HG03342 (cell line): Measurements from ENCODE around the gene ANKRD33B.

ENCODE experiments used
- ATAC-seq: cut with Tn5 transposase; IDR thresholded peaks from one replicate; pipeline ENCODE4 v1.9.1; 2021; ENCODE audit warnings: mild to moderate bottlenecking, moderate library complexity; ENCODE audit not compliant: unreplicated experiment

Gene ANKRD33B

GRCh38 chr5:10671041-10672008 is 107.5 kb downstream of the ANKRD33B start:
- no peak for ATAC-seq

GRCh38 chr5:10672146-10673016 is 108.5 kb downstream of the ANKRD33B start:
- ATAC-seq: no peak

GRCh38 chr5:10673017-10673389 is 109.1 kb downstream of the ANKRD33B start:
- no peak for ATAC-seq

- ATAC-seq: no peak
These were observed 109.5 kb downstream of the ANKRD33B start for GRCh38 chr5:10673407-10673806.

DNA sequence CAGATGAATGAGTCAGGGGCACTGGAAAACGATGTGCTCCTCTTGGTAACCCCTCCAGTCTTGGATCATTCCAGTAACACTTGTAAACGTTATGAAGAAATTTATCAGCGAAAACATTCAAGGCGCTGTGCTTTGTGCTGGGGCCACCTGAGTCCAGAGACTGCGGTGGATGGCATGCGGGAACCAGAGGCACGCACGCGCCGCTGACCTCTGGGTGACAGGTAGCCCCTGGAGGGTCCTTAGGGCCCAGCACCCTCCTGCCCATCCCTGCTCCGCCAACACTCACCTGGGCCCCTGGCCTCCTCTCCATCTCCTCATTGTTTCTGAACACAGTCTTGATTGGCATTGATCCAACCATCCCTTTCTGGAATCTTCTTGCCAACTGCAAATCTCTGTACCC is 110.2 kb downstream of the ANKRD33B start:
- ATAC-seq: no peak

GRCh38 chr5:10674582-10674981 is 110.7 kb downstream of the ANKRD33B start:
- ATAC-seq: no peak

GRCh38 chr5:10675177-10675700 is 111.4 kb downstream of the ANKRD33B start:
- ATAC-seq: no peak

DNA sequence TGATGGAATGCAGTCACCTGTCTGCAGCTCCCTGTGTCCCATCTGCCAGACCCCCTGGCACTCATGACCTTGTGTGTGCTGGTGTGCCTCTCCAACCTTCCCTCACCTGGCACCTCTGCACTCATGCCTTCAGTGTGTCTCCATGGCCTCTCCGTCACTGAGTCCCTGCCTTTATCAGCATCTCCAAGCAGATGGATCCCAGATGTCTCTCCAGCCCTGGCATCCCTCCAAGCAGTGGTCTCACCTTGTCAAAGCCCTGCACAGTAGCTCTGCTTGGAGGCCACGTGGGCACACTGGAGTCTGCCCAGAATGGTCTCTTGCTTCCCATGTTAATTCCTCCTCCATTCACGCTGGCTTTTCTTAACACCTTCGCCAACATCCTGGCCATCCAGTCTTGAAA is 112.4 kb downstream of the ANKRD33B start:
- ATAC-seq: no peak

DNA sequence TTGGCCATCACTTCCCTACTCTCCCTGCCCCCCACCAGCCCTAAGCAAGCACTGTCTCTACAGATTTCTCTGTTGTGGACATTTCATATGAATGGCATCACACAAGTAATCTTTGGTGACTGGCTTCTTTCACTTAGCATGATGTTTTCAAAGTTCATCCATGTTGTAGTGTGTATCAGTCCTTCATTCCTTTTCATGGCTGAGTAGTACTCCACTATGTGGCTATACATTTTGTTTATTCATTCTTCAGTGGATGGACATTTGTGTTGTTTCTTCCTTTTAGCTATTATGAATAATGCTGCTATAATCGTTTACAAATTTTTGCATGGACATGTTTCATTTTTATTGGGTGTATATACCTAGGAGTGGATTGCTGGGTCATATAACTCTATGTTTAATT is 113.1 kb downstream of the ANKRD33B start:
- no peak for ATAC-seq

GRCh38 chr5:10677533-10677932 is 113.7 kb downstream of the ANKRD33B start:
- no peak for ATAC-seq

- no peak for ATAC-seq
These were observed 114.4 kb downstream of the ANKRD33B start for GRCh38 chr5:10678244-10678643.

- no peak for ATAC-seq
These were observed 115.6 kb downstream of the ANKRD33B start for GRCh38 chr5:10679336-10679988.

DNA sequence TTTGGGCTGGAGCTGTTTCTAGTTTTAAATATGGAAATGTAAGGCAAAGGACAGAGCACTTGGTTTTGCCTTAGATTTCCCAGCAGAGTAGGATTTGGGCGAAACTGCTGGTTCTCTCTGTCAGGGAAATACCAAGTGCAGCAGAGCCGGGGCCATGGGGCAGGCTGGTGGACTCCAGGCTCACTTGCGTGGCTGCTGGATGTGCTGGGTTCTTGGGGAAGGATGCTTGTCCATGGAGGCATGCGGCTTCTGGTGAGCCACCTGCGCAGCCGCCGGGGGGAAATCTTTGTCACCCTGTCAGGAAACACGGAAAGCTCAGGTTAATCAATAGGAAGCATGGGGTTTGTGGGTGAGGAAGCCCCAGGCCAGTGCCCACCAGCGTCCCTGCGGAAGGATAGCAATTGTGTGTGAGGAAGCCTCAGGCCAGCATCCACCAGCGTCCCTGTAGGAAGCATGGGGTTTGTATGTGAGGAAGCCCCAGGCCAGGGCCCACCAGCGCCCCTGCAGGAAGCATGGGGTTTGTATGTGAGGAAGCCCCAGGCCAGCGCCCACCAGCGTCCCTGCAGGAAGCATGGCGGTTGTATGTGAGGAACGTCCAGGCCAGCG is 117.1 kb downstream of the ANKRD33B start:
- ATAC-seq: no peak

GRCh38 chr5:10681731-10682679 is 118.1 kb downstream of the ANKRD33B start:
- no peak for ATAC-seq

- no peak for ATAC-seq
These were observed 119.1 kb downstream of the ANKRD33B start for GRCh38 chr5:10682801-10683525.

DNA sequence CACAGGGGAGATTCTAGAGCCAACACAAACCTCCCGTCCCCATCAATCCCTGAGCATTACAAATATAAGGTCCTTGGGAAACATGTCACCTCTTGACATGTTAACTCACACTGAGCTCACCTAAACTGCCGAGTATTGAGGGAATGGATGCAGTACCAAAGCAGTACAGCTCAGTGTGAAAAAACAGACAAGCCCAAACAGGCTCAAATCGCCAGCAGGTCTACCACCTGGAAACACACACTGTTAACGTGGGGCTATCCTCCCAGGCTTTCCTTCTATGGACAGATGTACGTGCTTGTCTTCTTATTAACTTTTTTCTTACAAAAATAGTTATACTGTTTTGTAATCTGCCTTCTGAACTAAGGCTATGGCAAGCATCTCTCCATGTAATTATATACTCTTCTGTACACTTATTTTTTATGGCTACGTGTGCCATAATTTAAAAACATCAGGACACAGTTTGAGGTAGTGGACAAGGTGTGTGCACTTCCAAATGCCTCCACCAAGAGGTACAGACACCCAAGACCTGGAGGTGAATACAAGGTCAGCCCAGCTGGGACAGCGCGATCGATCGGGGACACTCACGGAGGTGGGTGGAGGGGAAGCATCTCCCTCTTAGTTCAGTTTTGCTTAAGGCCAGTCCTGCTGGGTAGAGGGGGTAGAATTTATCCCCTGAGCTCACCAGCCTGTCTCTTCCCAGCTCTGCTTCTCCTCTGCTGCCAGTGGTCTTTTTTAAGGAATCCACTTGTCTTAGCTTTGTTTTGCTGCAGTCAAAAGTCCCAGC is 120.6 kb downstream of the ANKRD33B start:
- ATAC-seq: peak; percentile 64

- peak; percentile 75 for ATAC-seq
These were observed 121.2 kb downstream of the ANKRD33B start for GRCh38 chr5:10685115-10685521.

DNA sequence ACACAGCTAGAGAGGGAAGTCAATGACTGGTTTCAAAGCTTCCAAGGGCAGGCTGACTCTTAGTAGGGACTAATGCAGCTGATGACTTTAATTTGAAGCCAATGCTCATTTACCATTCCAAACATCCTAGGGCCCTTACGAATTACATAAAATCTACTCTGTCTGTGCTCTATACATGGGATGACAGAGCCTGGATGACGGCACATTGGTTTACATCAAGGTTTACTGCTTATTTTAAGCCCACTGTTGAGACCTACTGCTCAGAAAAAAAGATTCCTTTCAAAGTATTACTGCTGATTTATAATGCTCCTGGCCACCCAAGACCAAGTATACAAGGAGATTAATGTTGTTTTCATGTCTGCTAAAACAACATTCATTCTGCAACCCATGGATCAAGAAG is 123.0 kb downstream of the ANKRD33B start:
- ATAC-seq: no peak
